ENCODE results near the gene HACD3.

DNA sequence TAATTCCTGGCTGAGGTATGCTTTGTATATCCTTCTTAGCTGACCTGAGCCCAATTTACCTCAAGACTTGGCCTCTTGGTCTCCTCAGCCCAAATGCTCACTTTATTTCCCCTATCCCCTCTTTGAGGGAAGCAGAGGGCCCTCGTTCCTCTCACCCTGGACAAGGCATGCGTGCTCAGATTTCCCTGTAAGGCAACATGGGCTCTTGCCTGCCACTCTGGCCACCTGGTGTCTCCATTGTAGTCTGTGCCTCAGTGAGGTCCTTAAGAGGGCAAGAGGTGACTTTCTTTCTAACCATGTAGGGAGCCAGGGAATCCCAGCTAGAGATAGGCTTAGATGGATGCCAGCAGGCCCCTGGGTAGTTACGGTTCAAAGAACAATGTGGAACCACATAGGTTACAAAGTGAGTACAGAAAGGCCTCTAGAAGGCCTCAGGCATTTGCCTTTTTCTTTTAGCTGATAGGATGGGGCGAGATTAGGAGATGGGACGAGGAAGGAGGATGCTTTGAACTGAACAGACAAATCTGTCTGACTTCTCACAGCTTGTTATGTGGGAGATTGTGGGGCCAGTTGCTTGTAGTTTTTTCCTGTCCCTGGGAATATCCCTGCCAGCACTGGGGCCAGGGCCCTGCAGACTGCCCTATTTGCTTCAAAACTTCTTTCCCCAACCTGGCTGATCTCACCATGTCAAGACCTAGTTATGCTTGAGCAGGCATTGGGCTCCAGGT, 81.8 kb downstream of the HACD3 start:
- TF ChIP-seq, protein P1, sequence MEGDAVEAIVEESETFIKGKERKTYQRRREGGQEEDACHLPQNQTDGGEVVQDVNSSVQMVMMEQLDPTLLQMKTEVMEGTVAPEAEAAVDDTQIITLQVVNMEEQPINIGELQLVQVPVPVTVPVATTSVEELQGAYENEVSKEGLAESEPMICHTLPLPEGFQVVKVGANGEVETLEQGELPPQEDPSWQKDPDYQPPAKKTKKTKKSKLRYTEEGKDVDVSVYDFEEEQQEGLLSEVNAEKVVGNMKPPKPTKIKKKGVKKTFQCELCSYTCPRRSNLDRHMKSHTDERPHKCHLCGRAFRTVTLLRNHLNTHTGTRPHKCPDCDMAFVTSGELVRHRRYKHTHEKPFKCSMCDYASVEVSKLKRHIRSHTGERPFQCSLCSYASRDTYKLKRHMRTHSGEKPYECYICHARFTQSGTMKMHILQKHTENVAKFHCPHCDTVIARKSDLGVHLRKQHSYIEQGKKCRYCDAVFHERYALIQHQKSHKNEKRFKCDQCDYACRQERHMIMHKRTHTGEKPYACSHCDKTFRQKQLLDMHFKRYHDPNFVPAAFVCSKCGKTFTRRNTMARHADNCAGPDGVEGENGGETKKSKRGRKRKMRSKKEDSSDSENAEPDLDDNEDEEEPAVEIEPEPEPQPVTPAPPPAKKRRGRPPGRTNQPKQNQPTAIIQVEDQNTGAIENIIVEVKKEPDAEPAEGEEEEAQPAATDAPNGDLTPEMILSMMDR (IDR thresholded peaks at IDR 0.05), result no peak
- TF ChIP-seq POLR2A (IDR thresholded peaks at IDR 0.05) (no peak), POLR2AphosphoS5 (IDR thresholded peaks at IDR 0.05) (no peak), EP300 (IDR thresholded peaks at IDR 0.05) (no peak)
